Dedifferentiated amniotic fluid mesenchymal stem cell (primary cell): ENCODE results near the gene EHBP1.

Experiments used
- DNase-seq: peaks from one replicate; pipeline ENCODE4 v3.0.0-alpha.2; 2016; ENCODE audit errors: extremely low spot score

Gene EHBP1

DNA sequence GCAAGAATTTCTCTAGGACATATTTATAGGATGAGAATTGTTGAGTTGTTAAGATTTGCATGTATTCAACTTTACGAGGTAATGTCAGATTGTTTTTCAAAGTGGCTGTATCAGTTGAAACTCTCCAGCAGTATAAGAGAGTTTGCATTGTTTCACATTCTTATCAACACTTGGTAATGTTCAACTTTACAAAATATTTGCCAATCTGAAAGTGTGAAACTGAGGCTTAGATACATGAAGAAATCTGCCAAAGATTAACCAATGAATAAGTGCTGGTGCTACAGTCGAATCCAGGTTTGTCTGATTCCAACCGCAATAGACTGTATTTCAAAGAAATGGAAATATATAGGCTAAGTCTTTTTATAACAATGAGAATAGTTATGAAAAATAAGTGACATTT lies 117.0 kb downstream of the EHBP1 start:
- DNase-seq = no peak

DNA sequence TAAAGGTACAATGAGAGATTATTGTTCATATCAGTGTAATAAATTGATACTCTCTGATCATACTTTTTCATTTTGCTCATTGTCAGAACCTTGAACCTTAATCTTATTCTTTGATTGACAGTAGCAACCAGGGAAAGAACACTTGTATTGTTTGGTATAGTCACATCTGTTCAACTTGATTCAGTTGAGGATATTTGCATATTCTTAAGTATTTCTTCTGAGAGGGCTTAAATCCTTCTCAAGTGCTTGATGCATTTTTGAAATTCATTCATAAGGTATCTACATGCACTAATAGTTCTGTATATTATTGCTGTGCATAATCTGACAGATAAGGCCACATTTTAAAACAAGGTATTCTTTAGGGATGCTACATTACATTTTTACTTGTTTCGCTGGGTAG lies 118.9 kb downstream of the EHBP1 start:
- DNase-seq = no peak

DNA sequence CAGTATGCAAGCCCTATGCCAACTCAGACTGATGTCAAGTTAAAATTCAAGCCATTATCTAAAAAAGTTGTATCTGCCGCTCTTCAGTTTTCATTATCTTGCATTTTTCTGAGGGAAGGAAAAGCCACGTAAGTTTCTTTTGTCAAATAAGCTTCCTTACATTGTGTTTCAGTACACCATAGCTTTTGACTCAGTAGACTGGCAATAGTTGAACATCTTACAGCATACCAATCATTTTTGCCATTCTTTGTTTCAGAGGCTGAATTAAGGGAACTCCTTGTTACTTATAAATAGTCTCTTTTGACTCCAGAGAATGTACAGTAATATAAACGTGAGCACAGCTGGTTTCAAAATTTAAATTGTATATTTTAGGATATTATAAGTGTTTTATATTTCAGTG lies 120.6 kb downstream of the EHBP1 start:
- peak; percentile 60 for DNase-seq

DNA sequence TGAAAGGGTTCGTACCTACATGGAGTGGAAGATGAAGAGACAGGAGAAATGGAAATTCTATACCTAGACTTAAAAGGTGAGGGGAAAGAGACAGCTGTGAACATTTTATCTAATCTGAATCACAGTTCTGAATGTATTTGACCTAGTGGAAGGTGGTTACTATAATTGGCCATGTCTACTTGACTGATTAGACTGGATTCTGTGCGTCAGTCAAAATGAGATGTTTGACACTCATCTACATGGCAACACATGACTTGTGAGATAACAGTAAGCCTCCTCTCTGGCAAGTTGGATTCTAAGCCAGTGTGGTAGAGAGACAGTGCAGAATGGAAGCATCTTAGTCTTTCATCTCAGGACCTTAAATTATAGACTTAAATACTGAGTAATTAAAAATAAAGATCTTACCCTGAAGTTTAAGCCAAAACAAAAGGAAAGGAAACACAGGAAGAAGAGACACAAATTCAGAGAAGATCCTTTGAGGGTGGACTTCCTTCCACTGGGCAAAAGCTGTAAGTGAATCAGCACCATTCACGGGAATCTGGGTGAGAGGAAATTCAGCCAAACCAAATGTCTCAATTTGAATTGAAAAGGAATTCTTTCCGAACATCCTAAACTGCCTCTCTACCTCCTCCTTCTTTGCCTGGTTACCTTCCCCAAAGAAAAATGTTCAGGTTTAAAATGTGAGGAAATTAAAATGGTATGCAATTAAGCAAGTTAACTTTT lies 121.6 kb downstream of the EHBP1 start:
- DNase-seq = no peak

DNA sequence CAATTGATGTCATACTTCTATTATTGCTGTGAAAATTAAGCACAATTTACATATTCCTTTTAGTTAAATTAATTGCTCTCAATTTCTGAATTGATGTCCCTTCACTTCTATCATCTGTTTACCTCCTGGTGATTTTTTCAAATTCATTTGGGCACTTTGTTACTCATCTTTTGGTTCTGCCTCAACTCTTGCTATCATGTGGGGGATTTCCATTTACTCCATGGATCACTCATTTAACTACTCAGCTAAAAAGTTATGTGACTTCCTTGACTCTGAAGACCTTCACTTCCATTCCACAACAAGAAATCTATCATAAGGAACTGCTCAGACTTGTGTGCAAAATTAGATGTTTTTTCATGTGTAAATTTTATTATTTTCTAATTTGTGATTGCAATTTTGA lies 126.2 kb downstream of the EHBP1 start:
- no peak for DNase-seq

DNA sequence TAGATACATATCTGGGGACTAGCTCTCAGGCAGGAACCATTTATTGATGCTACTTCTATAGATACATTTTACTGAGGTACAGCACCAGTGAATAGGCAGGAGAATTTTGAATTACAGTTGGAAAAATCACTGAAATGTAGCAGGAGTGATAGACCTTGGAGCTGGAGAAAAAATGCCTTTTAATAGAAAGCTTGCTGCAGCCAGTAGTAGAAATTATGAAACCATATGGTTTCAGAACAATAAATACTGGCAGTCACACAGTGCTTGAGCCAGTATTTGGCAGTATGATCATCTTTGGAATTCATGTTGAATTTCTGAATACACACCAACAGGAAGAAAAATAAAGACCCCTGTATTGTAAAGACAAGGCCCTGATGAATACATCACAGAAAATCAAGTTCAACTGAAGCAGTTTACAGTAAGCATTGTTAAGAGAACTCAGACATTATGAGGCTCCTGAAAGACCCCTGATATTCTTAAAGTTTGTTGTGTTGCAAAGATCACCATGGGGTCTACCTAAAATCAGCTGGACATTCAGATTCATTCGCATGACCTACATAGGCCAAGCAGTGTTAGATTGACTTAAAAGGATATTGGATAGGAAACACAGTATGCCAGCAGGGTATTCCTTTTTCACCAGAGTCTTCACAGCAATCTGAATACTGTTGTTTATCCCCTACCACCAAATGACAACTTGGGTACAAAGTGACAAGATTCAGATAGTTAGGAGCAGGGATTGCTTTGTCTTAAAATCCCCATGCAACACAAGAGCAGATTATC lies 139.0 kb downstream of the EHBP1 start:
- DNase-seq = no peak

DNA sequence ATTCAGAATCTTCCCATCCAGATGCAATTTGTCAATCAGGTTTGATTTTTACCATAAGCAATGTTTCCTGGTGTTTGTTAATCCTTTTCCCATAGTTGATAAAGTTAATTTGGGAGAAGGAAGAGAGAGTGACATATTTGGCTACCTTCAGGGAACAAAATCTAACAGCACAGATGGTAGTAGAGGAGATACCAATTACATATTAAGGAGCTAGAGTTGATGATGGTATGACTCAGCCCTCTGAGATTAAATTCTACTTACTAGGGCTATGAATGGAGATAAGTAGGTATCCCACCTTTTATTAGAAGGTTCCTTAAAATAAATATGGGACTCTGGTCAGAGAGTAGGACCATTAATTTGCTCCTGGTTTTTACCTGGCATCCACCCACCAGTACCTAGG lies 139.7 kb downstream of the EHBP1 start:
- no peak for DNase-seq

DNA sequence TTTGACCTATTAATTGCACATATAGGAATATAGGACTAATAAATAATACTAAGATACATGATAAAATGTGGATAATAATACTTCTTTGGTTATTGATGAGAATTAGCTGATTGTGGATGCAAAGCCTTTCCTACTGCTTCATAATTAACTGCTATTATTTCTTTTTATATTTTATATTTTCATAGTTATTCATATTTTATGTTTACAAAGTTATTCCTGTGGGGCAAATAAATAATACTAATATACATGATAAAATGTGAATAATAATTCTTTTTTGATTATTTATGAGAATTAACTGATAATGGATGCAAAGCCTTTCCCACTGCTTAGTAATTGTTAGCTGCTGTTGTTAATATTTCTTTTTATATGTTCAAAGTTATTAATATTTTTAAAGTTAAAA lies 146.7 kb downstream of the EHBP1 start:
- no peak for DNase-seq

DNA sequence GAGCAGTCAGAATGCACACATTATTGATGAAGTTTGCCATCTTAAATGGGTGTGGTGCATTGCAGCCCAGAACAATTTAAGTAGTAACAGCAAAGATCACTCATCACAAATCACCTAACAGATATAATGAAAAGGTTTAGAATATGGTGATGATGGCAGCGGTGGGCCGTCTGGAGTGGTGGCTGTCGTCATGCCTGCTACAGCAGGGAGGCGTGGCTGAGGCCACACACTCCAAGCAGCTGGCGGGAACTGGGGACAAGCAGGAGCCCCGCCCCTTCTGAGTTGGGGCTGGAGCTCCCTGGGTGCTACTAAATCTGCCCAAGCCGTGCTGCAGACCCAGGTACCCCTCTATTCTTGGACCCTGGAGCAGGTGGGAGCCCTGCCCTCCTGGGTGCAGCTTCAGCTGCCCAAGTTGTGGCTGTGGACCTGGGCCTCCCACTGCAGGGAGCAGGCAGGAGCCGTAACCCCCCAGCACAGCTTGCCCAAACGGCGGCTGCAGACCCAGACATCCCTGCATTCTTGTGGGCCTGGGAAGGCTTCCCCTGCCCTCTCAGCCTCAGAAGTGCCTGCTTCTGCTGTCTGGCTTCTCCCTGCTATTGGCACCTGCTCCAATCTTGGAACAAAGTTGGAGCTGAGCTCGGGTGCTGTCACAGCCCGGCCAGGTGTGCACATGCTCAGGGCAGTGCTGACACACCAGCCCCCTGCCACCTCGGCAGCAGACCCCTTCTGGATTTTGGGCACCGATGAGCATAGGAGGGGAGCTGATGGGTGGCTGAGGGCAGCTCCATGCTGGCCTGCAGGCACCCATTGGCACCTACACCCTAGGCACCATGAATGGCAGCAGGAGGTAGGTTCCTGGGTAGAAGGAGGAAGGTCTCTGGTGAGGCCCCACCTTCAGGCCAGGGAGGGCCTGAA lies 149.3 kb downstream of the EHBP1 start:
- no peak for DNase-seq

DNA sequence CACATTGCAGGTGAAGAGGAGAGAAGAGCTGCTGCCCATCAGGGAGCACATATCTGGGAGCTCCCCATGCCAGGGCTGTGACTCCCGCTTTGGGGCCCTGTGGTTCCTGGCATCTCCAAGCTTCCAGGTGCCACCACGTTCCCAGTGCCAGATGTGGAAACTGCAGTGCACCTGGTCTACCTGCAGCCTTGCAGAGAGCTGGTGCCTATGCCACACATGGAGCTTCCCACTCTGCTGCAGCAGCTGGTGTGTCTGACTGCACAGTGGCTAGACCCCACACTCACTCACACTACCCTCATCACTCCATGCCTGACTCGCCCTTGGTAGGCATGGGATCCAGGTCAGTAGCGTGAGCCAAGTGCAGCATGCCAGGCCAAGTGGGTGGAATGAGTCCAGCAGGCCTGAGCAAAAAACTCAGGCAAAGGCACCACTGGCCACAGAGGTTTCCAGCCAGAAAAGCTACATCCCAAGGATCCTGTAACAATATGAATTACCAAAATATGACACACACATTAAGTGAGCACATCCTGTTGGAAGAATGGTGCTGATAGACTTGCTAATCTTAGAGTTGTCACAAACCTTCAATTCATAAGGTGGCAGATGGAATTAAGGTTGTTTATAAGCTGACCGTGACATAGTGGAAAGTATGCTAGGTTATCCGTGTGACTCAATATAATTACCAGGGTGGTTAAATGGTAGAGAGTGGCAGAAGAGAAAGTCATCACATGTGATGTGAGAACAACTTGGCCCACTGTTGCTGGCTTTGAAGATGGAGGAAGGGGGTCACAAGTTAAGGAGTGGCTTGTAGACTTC lies 150.9 kb downstream of the EHBP1 start:
- no peak for DNase-seq

DNA sequence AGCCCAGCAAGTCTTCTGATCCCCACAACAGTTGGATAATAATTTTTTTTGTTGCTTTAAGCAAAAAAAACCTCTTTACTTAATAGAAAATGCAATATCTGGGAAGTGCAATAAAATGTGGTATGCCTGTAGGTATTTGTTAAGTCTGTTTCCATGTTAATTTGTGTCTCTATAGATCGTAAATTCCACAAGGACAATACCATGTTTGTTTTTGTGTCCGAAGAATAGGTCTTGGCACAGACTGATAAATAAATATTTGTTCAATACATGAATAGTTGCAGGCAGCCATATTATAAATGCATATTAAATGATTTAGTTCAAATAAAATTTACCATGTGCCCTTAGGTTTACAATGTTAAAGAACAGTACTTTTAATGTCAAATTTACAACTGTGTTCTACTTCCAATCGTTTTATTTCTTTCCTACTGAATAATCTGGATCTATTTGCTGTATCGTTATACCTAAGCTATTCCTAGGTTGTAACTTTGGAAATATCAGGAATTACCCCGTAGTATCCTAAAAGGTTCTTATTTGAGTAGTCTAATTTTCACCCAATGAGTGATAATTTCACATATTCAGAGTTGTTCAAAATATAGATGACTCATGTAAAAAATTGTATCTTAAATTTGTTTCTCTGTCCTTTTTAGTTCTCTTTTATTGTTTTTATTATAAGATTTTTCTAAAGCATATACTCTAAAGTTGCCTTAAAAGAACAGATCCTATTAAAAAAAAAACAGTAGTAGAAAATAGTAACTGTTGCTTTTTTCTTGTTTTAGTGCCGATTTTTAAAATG lies 151.8 kb downstream of the EHBP1 start:
- no peak for DNase-seq

DNA sequence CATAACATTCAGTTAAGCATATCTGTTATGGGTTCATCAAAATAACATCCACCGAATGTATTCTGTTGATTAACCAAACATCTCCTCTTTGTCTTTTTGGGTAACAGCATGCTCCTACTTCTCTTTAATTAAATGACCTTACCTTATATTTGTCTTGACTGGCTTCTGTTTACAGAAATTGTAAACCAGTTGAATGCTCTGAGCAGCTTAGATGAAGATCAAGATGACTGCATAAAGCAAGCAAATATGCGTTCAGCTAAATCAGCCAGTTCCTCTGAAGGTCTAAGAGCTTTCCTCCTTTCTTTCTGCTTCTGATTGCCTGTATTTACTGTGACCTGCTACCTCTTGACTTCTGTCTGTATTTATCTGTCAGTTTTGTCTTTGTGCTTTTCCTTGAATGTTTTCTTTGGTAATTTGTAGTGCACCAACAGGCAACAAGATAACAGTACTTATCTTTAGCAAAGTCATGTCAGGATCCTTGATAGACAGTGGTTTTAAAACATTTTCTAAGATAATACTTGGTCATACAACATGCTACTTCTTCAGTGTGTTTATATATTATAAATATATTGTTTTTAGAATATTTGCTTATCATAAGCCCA lies 152.8 kb downstream of the EHBP1 start:
- no peak for DNase-seq

DNA sequence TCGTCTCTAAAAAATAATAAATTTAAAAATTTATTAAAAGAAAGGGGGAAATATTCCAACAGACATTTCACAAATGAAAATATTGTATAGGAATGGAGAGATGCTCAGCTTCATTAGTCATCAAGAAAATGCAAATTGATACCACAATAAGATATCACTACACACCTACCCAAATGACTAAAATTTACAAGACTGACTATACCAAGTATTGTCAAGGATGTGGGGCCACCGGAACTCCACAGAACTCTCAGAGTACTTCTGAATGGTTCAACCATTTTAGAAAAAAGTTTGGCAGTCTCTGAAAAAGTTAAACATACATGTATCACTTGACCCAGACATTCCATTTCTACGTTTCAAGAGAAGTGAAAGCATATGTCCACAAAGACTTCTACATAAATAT lies 163.4 kb downstream of the EHBP1 start:
- no peak for DNase-seq

DNA sequence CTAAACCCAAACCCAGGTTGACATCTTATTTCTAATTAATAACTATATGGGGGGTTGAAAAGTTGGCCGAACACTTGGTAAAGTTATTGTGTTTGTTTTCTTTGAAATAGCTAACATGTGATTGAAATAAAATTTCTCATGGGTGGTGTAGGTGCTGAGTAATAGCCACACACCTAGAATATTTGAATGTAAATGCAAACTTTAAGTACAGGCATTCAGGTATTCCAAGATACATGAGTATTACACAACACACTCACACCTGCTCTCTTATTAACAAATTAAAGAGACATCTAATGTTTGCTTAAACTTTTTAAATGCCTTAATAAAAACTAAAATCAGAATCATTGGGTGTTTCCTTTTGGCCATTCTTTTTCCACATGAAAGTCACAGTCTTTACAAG lies 165.5 kb downstream of the EHBP1 start:
- no peak for DNase-seq

DNA sequence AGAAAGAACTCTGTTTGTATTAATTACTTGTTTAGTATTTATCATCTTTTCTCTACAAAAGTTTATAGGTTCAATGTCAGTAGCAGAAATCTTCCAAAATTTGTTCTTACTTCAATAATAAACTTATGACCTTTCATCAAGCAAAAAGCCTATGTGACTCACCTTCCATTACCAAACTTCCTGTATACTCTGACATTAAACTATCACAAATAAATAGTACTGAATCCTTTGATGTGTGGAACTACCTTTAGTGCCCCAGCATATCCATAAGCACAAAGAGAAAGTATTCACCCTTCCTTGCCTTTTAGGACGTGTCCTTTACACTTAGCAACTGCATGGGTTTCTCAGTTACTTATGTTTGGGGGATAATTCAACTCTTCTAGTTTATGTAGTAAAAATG lies 166.0 kb downstream of the EHBP1 start:
- DNase-seq = no peak

DNA sequence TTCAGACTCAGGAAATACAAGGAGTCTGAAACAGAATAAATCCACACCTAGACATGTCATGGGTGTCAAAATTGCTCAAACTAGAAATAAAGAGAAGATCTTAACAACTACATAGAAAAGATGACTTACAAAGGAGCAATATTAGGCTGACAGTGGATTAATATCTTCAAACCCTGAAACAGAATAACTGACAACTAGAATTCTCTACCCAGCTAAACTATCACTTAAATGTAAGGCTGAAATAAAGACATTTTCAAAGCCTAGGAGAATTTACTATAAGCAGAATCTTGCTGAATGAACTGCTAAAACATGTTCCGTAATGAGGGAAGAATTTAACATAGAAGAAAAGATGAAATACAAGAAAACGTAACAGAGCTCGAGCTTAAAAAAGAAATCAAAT lies 168.1 kb downstream of the EHBP1 start:
- DNase-seq = no peak

DNA sequence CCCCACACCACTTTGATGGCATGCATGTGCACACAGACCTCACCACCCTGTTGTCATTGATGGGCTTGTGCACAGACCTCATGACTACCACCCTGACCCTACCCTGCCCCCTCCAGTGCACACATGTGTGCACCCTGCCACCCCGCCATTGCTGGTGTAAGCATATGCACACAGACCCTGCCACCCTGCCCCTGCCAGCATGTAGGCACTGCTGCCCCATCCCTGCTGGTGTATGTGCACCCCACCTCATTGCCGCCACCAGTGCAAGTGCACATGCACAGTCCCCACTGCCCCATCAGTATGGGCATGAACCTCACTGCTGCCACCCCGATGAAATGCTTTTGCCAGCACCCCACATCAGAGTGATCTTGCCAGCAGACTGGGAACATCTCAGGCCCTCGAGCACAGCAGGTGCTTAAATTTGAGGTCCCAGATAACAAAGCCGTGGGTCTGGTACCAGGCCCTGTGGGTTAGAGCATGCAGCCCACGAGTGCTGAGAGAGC lies 169.4 kb downstream of the EHBP1 start:
- no peak for DNase-seq

DNA sequence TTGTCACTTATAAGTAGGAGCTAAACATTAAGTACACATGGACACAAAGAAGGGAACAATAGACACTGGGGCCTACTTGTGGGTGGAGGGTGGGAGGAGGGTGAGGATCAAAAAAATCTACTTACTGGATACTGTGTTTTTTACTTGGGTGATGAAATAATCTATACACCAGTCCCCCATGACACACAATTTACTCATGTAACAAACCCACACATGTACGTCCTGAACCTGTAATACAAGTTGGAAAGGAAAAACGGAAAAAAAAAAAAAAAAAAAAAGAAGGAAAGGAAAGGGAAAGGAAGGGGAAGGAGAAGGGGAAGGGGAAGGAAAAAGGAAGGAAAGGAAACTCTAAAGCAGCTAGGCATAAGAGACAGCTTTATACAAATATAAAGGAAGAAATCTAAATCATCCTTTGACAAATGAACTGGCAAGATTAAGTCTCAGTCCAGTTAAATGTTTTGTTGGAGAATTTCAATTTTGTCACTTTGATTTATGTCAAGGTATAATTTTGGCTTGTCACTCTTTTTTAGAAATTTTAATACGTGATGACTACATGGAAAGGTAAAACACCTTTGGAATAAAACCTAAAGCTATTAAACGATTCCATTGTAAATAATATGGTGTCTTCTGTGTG lies 175.8 kb downstream of the EHBP1 start:
- no peak for DNase-seq

DNA sequence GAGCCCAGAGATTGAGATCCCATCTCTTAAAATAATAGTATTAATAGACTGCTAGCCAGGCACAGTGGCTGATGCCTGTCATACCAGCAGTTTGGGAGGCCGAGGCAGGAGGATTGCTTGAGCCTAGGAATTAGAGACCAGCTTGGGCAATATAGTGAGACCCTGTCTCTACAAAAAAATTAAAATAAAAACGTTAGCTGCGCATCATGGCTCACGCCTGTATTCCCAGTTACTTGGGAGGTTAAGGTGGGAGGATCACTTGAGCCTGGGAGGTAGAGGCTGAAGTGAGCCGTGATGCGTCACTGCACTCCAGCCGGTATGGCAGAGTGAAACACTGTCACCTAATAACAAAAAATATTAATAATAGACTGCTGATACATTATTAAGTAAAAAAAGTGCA lies 178.1 kb downstream of the EHBP1 start:
- no peak for DNase-seq

DNA sequence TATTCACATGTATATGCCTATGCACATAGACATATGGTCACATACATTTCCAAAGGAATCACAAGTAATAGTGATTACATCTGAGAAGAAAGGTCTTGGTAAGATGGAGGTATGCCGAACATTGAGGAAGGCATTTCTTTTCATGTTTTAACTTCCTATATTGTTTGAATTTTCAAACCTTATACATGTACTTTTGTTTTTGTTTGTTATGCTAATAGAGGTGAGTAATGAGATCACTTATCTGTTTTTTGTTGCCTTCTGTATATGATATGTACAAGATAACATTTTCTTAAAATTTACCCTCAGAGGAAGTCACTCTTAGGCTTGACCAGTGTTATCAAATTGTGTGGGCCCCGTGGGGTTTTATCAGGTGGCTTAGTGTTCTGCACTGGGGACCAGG lies 178.6 kb downstream of the EHBP1 start:
- no peak for DNase-seq
